GM12892 (cell line): ENCODE measurements around the gene AIFM1.

Experiments
- POLR2A ChIP-seq: IDR thresholded peaks from 2 replicates; pipeline ENCODE4 v1.6.1; 2011; ENCODE audit warnings: low read depth, low read length, control low read depth
- POLR2AphosphoS5 ChIP-seq: IDR thresholded peaks from 2 replicates; pipeline ENCODE4 v1.6.1; 2011; ENCODE audit warnings: low read depth, low read length, control low read depth
- TAF1 ChIP-seq: IDR thresholded peaks from 2 replicates; pipeline ENCODE4 v1.6.1; 2011; ENCODE audit warnings: low read depth, mild to moderate bottlenecking, control low read depth, low read length, borderline replicate concordance

GRCh38 chrX:130119312-130119898, 46.2 kb downstream of the AIFM1 start:
- TF ChIP-seq POLR2AphosphoS5: no peak
- TF ChIP-seq TAF1: no peak
- TF ChIP-seq POLR2A: no peak
